ENCODE measurements around the gene C19orf73. TPM values are rescaled to one million over a fixed set of nuclear protein-coding genes. Genes with fewer than 3 reads are reported as not detected.
"Not testable (repeated sequence)": the region's sequence is repeated elsewhere in the genome, so short reads cannot be mapped to it uniquely, and the experiment has no call there.

The C19orf73 gene
- total RNA-seq, 1 donor from 2014 or later, result 1.8 TPM

DNA sequence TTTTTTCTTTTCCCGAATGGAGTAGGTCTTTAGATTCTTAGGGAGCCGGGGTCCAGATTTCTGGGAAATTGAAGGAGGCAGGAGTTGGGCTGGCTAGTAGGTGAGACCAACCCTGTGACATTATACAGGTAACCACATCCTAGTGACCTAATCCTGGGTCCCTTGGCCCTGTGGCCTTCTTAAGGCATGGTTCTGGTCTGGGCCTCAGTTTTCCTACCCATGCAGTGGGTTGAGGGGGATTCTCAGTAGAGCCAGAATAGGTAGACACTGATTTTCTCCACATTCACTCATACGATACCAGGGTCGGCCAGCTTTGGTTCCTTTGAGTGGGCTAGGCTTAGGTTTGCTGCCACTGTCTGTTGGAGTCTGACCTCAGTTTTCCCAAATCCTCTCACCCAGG lies 7.6 kb upstream of the C19orf73 start:
- TF ChIP-seq, protein P1, sequence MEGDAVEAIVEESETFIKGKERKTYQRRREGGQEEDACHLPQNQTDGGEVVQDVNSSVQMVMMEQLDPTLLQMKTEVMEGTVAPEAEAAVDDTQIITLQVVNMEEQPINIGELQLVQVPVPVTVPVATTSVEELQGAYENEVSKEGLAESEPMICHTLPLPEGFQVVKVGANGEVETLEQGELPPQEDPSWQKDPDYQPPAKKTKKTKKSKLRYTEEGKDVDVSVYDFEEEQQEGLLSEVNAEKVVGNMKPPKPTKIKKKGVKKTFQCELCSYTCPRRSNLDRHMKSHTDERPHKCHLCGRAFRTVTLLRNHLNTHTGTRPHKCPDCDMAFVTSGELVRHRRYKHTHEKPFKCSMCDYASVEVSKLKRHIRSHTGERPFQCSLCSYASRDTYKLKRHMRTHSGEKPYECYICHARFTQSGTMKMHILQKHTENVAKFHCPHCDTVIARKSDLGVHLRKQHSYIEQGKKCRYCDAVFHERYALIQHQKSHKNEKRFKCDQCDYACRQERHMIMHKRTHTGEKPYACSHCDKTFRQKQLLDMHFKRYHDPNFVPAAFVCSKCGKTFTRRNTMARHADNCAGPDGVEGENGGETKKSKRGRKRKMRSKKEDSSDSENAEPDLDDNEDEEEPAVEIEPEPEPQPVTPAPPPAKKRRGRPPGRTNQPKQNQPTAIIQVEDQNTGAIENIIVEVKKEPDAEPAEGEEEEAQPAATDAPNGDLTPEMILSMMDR (IDR thresholded peaks at IDR 0.05), result no peak
- H3K36me3 Mint-ChIP-seq (ENCODE audit: unreplicated experiment), result no peaks in the 10 kb centered on the region

DNA sequence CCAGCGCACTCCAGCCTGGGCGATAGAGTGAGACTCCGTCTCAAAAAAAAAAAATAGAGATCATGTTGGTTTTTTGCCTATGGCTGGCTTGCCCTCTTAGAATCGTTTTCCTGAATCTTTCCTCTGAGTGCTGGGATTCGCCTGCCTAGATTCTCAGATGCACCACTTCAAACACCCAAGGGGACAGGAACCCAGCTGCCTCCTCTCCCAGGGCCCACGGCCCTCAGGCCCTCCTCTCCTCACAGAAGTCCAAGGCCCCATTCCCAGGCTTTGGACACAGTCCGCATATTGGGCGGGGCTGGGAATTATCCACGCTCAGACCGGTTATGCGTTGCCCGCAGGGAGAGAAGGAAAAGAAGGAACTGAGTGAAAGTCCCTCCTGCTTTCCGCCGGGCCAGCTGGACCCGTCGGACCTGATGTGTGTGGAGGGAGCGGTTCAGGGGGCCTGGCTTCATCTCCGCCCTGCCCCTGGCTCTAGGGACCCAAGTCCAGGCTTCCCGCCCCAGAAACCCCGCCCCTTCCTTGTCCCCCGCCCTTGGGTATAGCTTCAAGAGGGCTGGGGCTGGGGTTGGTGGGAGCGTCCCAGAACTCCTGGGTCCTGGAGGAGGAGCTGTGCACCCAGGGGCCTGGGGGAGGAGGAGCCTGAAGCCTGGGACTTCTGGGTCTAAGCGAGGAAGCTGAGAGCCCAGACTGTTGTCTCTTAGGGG lies 6.2 kb upstream of the C19orf73 start:
- DNase-seq (ENCODE audit: extremely low spot score, unreplicated experiment), result no peak
- Mint-ChIP-seq H3K36me3 (ENCODE audit: unreplicated experiment) (no peaks in the 10 kb centered on the region), H3K27ac (ENCODE audit: unreplicated experiment) (no peak overlapping the region), H3K4me3 (ENCODE audit: unreplicated experiment) (no peak overlapping the region), H3K4me1 (ENCODE audit: unreplicated experiment) (peaks cover 21% of the 10 kb centered on the region), H3K27me3 (ENCODE audit: unreplicated experiment) (no peaks in the 10 kb centered on the region), H3K9me3 (ENCODE audit: unreplicated experiment) (no peaks in the 10 kb centered on the region)
- TF ChIP-seq, protein P1 (IDR thresholded peaks at IDR 0.05), result no peak

More for the DNA sequence above, 7.6 kb upstream of the C19orf73 start:
- peaks cover 16% of the 10 kb centered on the region for H3K4me1 Mint-ChIP-seq (ENCODE audit: unreplicated experiment)
- no peak overlapping the region for H3K4me3 Mint-ChIP-seq (ENCODE audit: unreplicated experiment)
- DNase-seq (ENCODE audit: extremely low spot score, unreplicated experiment), result no peak
- no peaks in the 10 kb centered on the region for H3K9me3 Mint-ChIP-seq (ENCODE audit: unreplicated experiment)
- H3K27me3 Mint-ChIP-seq (ENCODE audit: unreplicated experiment), result no peaks in the 10 kb centered on the region
- no peak overlapping the region for H3K27ac Mint-ChIP-seq (ENCODE audit: unreplicated experiment)

DNA sequence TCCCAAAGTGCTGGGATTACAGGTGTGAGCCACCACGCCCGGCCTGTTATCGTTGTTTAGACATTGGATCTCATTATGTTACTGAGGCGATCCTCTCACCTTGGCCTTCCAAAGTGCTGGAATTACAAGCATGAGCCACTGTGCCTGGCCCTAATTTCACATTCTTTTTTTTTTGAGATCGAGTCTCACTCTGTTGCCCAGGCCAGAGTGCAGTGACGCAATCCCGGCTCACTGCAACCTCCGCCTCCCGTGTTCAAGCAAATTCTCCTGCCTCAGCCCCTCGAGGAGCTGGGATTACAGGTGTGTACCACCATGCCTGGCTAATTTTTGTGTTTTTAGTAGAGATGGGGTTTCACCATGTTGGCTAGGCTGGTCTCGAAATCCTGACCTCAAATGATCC lies 4.3 kb upstream of the C19orf73 start:
- not testable (repeated sequence) for H3K27me3 Mint-ChIP-seq (ENCODE audit: unreplicated experiment); H3K4me3 Mint-ChIP-seq (ENCODE audit: unreplicated experiment); H3K9me3 Mint-ChIP-seq (ENCODE audit: unreplicated experiment); H3K27ac Mint-ChIP-seq (ENCODE audit: unreplicated experiment); DNase-seq (ENCODE audit: extremely low spot score, unreplicated experiment); H3K36me3 Mint-ChIP-seq (ENCODE audit: unreplicated experiment)
- peaks cover 16% of the 10 kb centered on the region for H3K4me1 Mint-ChIP-seq (ENCODE audit: unreplicated experiment)

DNA sequence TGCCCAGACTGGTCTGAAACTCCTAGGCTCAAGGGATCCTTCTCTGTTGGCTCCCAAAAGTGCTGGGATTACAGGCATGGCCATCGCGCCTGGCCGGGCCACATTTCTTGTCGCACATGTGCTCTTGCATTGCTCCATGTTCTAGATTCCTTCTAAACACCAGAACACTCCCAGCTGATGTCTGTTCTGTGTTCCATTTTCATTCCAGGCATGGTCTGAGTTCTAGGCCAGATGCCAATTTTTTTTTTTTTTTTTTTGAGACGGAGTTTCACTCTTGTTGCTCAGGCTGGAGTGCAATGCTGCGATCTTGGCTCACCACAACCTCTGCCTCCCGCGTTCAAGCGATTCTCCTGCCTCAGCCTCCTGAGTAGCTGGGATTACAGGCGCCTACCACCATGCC lies 2.9 kb upstream of the C19orf73 start:
- not testable (repeated sequence) for H3K9me3 Mint-ChIP-seq (ENCODE audit: unreplicated experiment); H3K27me3 Mint-ChIP-seq (ENCODE audit: unreplicated experiment); H3K36me3 Mint-ChIP-seq (ENCODE audit: unreplicated experiment); DNase-seq (ENCODE audit: extremely low spot score, unreplicated experiment); H3K27ac Mint-ChIP-seq (ENCODE audit: unreplicated experiment); H3K4me3 Mint-ChIP-seq (ENCODE audit: unreplicated experiment)
- H3K4me1 Mint-ChIP-seq (ENCODE audit: unreplicated experiment), result peaks cover 19% of the 10 kb centered on the region

DNA sequence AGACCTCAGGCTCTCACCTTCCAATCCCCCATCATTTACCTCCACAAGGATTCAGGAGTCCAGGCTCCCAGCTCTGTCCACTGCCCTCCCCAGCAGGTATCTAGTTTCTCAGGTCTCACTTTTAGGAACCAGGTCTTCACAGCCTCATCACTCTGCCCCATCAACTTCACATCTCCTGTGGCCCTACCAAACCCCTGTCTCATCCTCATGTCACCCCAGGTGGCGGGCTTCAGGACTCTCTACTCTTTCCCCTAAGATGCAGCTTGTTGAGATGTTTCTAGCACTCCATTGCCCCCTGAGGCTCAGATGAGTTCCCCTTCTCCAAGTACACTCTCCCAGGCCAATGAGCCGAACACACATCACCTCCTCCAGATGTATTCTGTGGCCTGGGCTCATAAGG lies 1.9 kb upstream of the C19orf73 start:
- H3K9me3 Mint-ChIP-seq (ENCODE audit: unreplicated experiment), result no peaks in the 10 kb centered on the region
- DNase-seq (ENCODE audit: extremely low spot score, unreplicated experiment), result no peak
- H3K27me3 Mint-ChIP-seq (ENCODE audit: unreplicated experiment), result no peaks in the 10 kb centered on the region
- no peaks in the 10 kb centered on the region for H3K36me3 Mint-ChIP-seq (ENCODE audit: unreplicated experiment)
- TF ChIP-seq, protein P1 (IDR thresholded peaks at IDR 0.05), result no peak
- no peak overlapping the region for H3K27ac Mint-ChIP-seq (ENCODE audit: unreplicated experiment)
- peaks cover 23% of the 10 kb centered on the region for H3K4me1 Mint-ChIP-seq (ENCODE audit: unreplicated experiment)
- H3K4me3 Mint-ChIP-seq (ENCODE audit: unreplicated experiment), result peak overlapping the region; percentile 44

DNA sequence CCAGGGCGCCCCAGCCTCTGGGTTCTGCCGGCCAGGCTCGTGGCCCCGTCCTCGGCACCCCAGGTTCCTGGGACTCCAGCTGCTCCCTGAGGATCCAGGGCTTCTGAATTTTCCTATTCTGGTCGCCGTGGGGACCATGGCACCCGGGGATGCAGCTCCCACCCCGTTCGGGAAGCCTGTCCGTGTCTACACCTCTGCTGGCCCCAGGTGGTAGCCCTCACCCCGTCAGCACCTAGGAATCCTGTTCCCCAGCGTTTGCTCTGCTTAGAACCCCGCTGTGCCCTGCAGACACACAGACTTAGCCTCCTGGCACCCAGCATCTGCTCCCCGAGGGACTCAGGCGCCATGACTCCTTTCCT lies 1.4 kb upstream of the C19orf73 start:
- no peak overlapping the region for H3K27ac Mint-ChIP-seq (ENCODE audit: unreplicated experiment)
- DNase-seq (ENCODE audit: extremely low spot score, unreplicated experiment), result no peak
- TF ChIP-seq, protein P1 (IDR thresholded peaks at IDR 0.05), result no peak
- H3K4me3 Mint-ChIP-seq (ENCODE audit: unreplicated experiment), result peak overlapping the region; percentile 22
- no peaks in the 10 kb centered on the region for H3K27me3 Mint-ChIP-seq (ENCODE audit: unreplicated experiment)
- no peaks in the 10 kb centered on the region for H3K36me3 Mint-ChIP-seq (ENCODE audit: unreplicated experiment)
- H3K9me3 Mint-ChIP-seq (ENCODE audit: unreplicated experiment), result no peaks in the 10 kb centered on the region
- H3K4me1 Mint-ChIP-seq (ENCODE audit: unreplicated experiment), result peaks cover 23% of the 10 kb centered on the region
